Stimulated activated naive CD8-positive, alpha-beta T cell treated with anti-CD3 and anti-CD28 coated beads, Interleukin-15, Interleukin-2, amounts not matched to agents 100 ng/mL and 50 ng/mL, for 24 hours (primary cell): ENCODE results near the gene GOSR1.

Source experiments
- H3K27ac Mint-ChIP-seq: one replicate; pipeline ENCODE4 v1.8.0; 2021; ENCODE audit warnings: mild to moderate bottlenecking, mixed read lengths
- H3K27me3 Mint-ChIP-seq: one replicate; pipeline ENCODE4 v1.8.0; 2021; ENCODE audit warnings: mixed read lengths
- H3K36me3 Mint-ChIP-seq: one replicate; pipeline ENCODE4 v1.8.0; 2021; ENCODE audit warnings: low read depth, mixed read lengths
- H3K4me1 Mint-ChIP-seq: one replicate; pipeline ENCODE4 v1.8.0; 2021; ENCODE audit warnings: low read depth, mixed read lengths
- H3K4me3 Mint-ChIP-seq: one replicate; pipeline ENCODE4 v1.8.0; 2021; ENCODE audit warnings: mild to moderate bottlenecking, mixed read lengths
- H3K9me3 Mint-ChIP-seq: one replicate; pipeline ENCODE4 v1.8.0; 2021; ENCODE audit warnings: mixed read lengths

GOSR1 gene

DNA sequence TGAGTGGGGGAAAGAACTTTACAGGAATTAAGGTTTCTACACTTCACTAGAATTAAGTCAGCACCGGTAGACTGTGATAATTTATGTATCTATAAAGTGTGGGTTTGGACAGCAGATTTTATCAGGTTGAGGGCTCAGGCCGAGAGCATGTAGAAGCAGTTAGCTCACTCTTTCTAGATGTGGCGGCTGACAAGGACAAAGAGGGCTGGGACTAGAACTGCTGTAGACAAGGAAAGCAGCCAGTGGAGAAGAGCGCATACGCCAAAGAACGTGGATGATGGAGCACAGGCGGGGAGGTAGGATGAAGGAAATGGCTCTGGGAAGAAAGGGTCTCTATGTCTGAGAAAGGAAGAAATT, 504 bp upstream of the GOSR1 start:
- H3K27me3 Mint-ChIP-seq = peaks cover 4% of the 10 kb centered on the region
- peaks cover 40% of the 10 kb centered on the region for H3K4me1 Mint-ChIP-seq
- H3K27ac Mint-ChIP-seq = peak overlapping the region; percentile 98
- peaks cover 30% of the 10 kb centered on the region for H3K36me3 Mint-ChIP-seq
- peak overlapping the region; percentile 95 for H3K4me3 Mint-ChIP-seq
- no peaks in the 10 kb centered on the region for H3K9me3 Mint-ChIP-seq

DNA sequence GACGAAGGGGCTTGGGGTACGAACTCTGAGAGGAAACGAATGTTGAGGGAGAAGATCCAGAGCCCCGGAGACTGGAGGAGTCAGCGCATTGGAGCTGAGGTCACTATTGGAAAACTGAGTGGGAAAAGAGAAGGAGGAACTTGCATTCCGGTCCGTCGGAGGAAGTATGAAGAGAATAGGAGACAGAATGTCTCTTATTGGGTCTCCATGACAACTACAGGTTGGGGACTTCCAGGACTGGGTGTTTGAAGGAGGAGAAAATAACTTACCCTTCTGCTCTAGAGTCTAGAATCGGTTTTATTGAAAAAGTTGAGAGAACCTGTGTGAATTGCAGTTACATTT, 537 bp downstream of the GOSR1 start:
- peak overlapping the region; percentile 95 for H3K4me3 Mint-ChIP-seq
- peaks cover 34% of the 10 kb centered on the region for H3K36me3 Mint-ChIP-seq
- peak overlapping the region; percentile 98 for H3K27ac Mint-ChIP-seq
- H3K9me3 Mint-ChIP-seq = no peaks in the 10 kb centered on the region
- peaks cover 4% of the 10 kb centered on the region for H3K27me3 Mint-ChIP-seq
- H3K4me1 Mint-ChIP-seq = peaks cover 41% of the 10 kb centered on the region

DNA sequence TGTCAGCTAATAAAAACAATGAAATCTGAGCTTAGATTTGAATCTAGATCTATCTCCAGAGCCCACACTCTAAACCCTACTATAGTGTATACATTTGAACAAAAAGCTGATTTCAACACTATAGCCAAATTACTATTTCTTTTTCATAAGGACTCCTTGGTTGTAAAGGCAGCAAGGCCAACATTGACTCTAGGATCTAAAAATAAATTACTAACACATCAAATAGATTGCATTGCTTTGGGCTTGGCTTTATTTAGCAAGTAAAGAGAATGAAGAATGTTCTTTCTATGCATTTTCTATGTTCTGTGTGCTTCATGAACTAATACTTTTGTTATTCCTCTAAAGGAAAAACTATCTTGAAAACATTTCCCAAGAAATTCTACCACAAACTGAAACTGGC, 5.3 kb downstream of the GOSR1 start:
- H3K4me3 Mint-ChIP-seq = no peak overlapping the region
- H3K27me3 Mint-ChIP-seq = no peaks in the 10 kb centered on the region
- peaks cover 25% of the 10 kb centered on the region for H3K4me1 Mint-ChIP-seq
- H3K27ac Mint-ChIP-seq = no peak overlapping the region
- H3K36me3 Mint-ChIP-seq = peaks cover 74% of the 10 kb centered on the region
- no peaks in the 10 kb centered on the region for H3K9me3 Mint-ChIP-seq

DNA sequence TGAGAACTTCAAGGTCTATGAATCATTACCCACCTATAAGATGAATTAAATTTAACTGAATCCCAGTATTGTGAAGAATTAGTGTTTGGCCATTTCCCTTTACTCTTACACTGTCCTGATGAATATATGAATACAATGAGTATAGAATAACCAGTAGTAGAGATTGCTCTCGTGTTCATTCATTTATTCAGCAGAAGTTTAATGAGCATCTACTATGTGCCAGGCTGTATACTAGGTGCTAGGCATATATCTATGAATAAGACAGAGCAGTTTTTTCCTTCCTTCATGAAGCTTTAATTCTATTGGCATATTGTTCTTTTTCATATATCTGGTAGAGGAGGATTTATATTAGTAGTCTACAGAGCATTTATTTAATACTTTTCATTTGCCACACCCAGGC, 6.0 kb downstream of the GOSR1 start:
- H3K36me3 Mint-ChIP-seq = peaks cover 70% of the 10 kb centered on the region
- H3K27me3 Mint-ChIP-seq = no peaks in the 10 kb centered on the region
- no peak overlapping the region for H3K27ac Mint-ChIP-seq
- H3K4me3 Mint-ChIP-seq = no peak overlapping the region
- no peaks in the 10 kb centered on the region for H3K9me3 Mint-ChIP-seq
- peaks cover 19% of the 10 kb centered on the region for H3K4me1 Mint-ChIP-seq

- no peaks in the 10 kb centered on the region for H3K27me3 Mint-ChIP-seq
- peaks cover 82% of the 10 kb centered on the region for H3K36me3 Mint-ChIP-seq
- H3K4me1 Mint-ChIP-seq = no peaks in the 10 kb centered on the region
- H3K4me3 Mint-ChIP-seq = no peak overlapping the region
- no peak overlapping the region for H3K27ac Mint-ChIP-seq
- no peaks in the 10 kb centered on the region for H3K9me3 Mint-ChIP-seq
These were observed 16.6 kb downstream of the GOSR1 start for GRCh38 chr17:30493780-30494179.

DNA sequence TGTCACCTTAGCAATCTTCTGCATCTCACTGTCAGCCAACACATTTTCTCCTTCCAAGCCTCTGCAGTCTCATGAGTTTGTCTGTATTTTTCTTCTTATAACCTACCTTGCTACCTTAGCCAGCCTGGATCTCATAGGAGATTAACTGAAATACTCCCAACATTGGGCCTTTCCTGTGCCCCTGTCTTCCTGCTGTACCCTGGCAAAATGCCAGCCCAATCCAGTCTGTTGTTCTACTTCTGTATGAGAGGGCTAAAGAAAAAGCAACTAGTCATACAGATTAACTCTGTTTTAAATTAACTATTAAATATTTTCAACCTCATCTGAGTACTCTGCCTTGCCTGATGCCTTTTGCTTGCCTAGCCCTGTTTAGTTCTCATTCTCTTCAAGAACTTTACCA, 18.4 kb downstream of the GOSR1 start:
- peaks cover 4% of the 10 kb centered on the region for H3K4me1 Mint-ChIP-seq
- H3K9me3 Mint-ChIP-seq = no peaks in the 10 kb centered on the region
- peak overlapping the region; percentile 22 for H3K27ac Mint-ChIP-seq
- H3K27me3 Mint-ChIP-seq = no peaks in the 10 kb centered on the region
- H3K36me3 Mint-ChIP-seq = peaks cover 81% of the 10 kb centered on the region
- H3K4me3 Mint-ChIP-seq = no peak overlapping the region

DNA sequence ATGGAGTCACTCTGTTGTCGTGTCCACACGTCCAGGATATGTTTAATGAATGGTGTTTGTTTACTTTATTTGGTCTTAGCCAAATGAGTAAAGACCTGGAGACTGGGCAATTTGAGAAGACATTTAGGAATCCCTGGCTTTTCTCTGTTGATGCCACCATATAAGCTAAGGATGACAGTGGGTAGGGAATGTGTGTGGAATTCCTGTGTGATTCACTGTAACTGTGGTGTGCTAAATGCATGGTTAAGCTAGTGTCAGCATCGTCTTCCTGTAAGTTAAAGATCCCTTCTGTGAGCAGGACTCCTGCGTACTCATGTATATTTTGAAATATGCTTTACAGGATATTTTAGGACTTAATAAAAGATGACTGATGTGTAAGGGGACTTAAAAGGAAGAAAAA, 26.4 kb downstream of the GOSR1 start:
- no peaks in the 10 kb centered on the region for H3K9me3 Mint-ChIP-seq
- H3K27ac Mint-ChIP-seq = no peak overlapping the region
- H3K27me3 Mint-ChIP-seq = no peaks in the 10 kb centered on the region
- peaks cover 76% of the 10 kb centered on the region for H3K36me3 Mint-ChIP-seq
- peaks cover 6% of the 10 kb centered on the region for H3K4me1 Mint-ChIP-seq
- H3K4me3 Mint-ChIP-seq = no peak overlapping the region

DNA sequence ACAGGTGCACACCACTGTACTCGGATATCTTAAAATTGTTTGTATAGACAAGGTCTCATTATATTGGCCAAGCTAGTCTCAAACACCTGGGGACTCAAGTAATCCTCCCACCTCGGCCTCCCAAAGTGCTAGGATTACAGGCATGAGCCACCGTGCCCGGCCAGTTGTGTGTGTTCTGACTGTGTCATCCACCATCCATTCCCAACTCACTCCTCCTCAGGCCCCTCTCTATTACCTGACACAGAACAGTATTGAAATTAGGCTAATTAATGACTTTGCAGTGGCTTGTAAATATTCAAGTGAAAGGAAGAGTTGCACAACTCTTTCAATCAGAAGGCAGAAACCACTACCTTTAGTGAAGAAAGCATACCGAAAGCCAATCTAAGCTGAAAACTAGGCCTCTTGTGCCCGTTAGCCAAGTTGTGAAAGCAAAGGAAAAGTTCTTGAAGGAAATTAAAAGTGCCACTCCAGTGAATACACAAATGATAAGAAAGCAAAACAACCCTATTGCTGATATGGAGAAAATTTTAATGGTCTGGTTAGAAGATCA, 28.7 kb downstream of the GOSR1 start:
- Mint-ChIP-seq H3K27ac (no peak overlapping the region), H3K27me3 (no peaks in the 10 kb centered on the region), H3K36me3 (peaks cover 57% of the 10 kb centered on the region), H3K4me1 (peaks cover 2% of the 10 kb centered on the region), H3K4me3 (no peak overlapping the region), H3K9me3 (no peaks in the 10 kb centered on the region)

DNA sequence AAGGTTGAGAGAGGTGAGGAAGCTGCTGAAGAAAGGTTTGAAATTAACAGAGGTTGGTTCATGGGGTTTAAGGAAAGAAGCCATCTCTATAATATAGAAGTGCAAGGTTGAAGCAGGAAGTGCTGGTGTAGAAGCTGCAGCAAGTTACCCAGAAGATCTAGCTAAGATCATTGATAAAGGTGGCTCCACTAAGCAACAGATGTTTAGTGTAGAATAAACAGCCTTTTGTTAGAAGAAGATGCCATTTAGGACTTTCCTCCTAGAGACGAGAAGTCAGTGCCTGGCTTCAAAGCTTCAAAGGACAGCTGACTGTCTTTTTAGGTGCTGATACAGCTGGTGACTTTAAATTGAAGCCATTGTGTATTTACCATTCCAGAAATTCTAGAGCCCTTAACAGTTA, 29.3 kb downstream of the GOSR1 start:
- H3K27ac Mint-ChIP-seq = no peak overlapping the region
- H3K4me3 Mint-ChIP-seq = no peak overlapping the region
- peaks cover 55% of the 10 kb centered on the region for H3K36me3 Mint-ChIP-seq
- no peaks in the 10 kb centered on the region for H3K9me3 Mint-ChIP-seq
- peaks cover 2% of the 10 kb centered on the region for H3K4me1 Mint-ChIP-seq
- no peaks in the 10 kb centered on the region for H3K27me3 Mint-ChIP-seq

GRCh38 chr17:30513346-30513745, 36.1 kb downstream of the GOSR1 start:
- peaks cover 47% of the 10 kb centered on the region for H3K36me3 Mint-ChIP-seq
- H3K27me3 Mint-ChIP-seq = no peaks in the 10 kb centered on the region
- H3K27ac Mint-ChIP-seq = no peak overlapping the region
- no peaks in the 10 kb centered on the region for H3K9me3 Mint-ChIP-seq
- no peak overlapping the region for H3K4me3 Mint-ChIP-seq
- no peaks in the 10 kb centered on the region for H3K4me1 Mint-ChIP-seq

DNA sequence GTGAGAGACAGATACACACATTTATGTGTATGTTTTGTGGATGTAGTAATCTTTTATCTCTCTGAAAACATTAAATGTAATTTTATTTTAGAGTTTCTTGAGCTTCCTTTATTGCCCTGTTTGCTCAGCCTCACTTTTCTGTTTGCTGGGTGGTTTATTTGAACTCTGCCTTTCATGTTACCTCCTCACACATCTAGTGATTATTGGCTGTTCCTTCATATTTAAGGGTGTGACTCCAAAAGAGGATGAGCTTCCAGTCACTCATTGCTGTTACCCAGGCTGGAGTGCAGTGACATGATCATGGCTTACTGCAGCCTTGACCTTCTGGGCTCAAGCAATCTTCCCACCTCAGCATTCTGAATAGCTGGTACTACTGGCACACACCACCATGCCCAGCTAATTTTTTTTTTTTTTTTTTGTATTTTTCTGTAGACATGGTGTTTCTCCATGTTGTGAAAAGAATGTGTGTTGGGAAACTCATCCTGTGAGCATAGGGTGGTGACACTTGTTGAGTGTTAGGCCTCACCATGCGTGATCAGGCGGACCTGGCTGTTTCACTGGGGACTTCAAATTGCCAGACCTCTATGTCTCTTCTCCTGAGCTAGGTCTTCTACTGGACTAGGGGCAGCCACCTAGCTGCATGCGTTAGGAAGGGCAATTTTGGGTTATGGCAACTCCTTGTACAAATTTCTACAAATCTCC, 37.8 kb downstream of the GOSR1 start:
- H3K4me1 Mint-ChIP-seq = peaks cover 6% of the 10 kb centered on the region
- H3K27ac Mint-ChIP-seq = no peak overlapping the region
- peaks cover 52% of the 10 kb centered on the region for H3K36me3 Mint-ChIP-seq
- no peak overlapping the region for H3K4me3 Mint-ChIP-seq
- no peaks in the 10 kb centered on the region for H3K27me3 Mint-ChIP-seq
- H3K9me3 Mint-ChIP-seq = no peaks in the 10 kb centered on the region

DNA sequence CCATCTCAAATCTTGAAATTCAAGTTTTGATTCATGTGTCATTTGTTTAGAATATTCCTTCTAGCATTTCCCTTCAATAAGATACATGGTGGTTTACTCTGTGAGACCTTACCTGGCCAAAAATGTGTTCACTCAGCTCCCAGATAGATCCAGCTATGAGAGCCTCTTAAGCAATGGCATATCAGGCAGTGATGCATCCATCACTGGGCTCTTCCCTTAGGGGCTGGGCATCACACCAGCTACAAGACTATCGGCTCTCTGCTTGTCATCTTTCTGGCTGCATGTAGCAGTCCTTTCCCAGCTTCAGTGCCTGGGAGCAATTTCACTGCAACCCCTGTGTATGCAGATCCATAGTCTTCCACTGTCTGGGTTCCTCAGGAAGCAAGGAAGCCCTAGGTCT, 40.6 kb downstream of the GOSR1 start:
- no peak overlapping the region for H3K4me3 Mint-ChIP-seq
- peaks cover 71% of the 10 kb centered on the region for H3K36me3 Mint-ChIP-seq
- no peak overlapping the region for H3K27ac Mint-ChIP-seq
- H3K27me3 Mint-ChIP-seq = no peaks in the 10 kb centered on the region
- peaks cover 13% of the 10 kb centered on the region for H3K4me1 Mint-ChIP-seq
- no peaks in the 10 kb centered on the region for H3K9me3 Mint-ChIP-seq

GRCh38 chr17:30519166-30519565, 42.0 kb downstream of the GOSR1 start:
- H3K36me3 Mint-ChIP-seq = peaks cover 67% of the 10 kb centered on the region
- H3K27ac Mint-ChIP-seq = peak overlapping the region; percentile 26

DNA sequence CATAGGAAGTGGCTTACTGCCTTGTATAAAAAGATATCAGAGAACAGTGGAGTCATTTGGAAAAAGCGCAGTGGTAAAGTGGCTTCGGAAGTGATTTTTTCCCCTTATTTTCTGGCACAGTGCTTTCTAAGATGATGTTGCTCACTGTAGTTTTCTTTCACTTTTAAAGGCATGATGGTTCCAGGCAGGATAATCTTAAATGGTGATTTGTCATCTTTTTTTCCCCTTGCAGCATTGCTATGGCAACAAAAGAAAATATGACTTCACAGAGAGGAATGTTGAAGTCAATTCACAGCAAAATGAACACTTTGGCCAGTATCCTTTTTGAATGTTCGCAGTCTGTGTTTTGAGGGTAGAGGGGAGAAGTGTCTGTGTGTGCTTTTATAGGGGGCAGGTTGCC, 42.5 kb downstream of the GOSR1 start:
- peaks cover 18% of the 10 kb centered on the region for H3K4me1 Mint-ChIP-seq
- peaks cover 67% of the 10 kb centered on the region for H3K36me3 Mint-ChIP-seq
- peak overlapping the region; percentile 56 for H3K27ac Mint-ChIP-seq
- H3K9me3 Mint-ChIP-seq = no peaks in the 10 kb centered on the region
- H3K27me3 Mint-ChIP-seq = no peaks in the 10 kb centered on the region
- H3K4me3 Mint-ChIP-seq = no peak overlapping the region

More at GRCh38 chr17:30519166-30519565, 42.0 kb downstream of the GOSR1 start:
- H3K4me3 Mint-ChIP-seq = no peak overlapping the region
- H3K4me1 Mint-ChIP-seq = peaks cover 14% of the 10 kb centered on the region
- no peaks in the 10 kb centered on the region for H3K9me3 Mint-ChIP-seq
- H3K27me3 Mint-ChIP-seq = no peaks in the 10 kb centered on the region

- no peaks in the 10 kb centered on the region for H3K27me3 Mint-ChIP-seq
- peaks cover 18% of the 10 kb centered on the region for H3K4me1 Mint-ChIP-seq
- no peaks in the 10 kb centered on the region for H3K9me3 Mint-ChIP-seq
- H3K36me3 Mint-ChIP-seq = peaks cover 66% of the 10 kb centered on the region
- H3K4me3 Mint-ChIP-seq = no peak overlapping the region
- peak overlapping the region; percentile 56 for H3K27ac Mint-ChIP-seq
These were observed 43.2 kb downstream of the GOSR1 start for GRCh38 chr17:30520436-30520835.

- Mint-ChIP-seq H3K9me3 (no peaks in the 10 kb centered on the region), H3K27me3 (no peaks in the 10 kb centered on the region), H3K4me1 (peaks cover 18% of the 10 kb centered on the region), H3K36me3 (peaks cover 62% of the 10 kb centered on the region), H3K27ac (no peak overlapping the region), H3K4me3 (no peak overlapping the region)
These were observed 43.7 kb downstream of the GOSR1 start for GRCh38 chr17:30520882-30521281.
